ENCODE results near the gene FAM168B. TPM values are rescaled to one million over a fixed set of nuclear protein-coding genes. Genes with fewer than 3 reads are reported as not detected.
"Not testable (repeated sequence)": the region's sequence is repeated elsewhere in the genome, so short reads cannot be mapped to it uniquely, and the experiment has no call there.

The FAM168B gene
- total RNA-seq, 2 experiments from 2014 or later: 83.8 to 85.2 TPM

GRCh38 chr2:131104487-131105155 is 11.4 kb upstream of the FAM168B start:
- ChIA-PET POLR2A (interaction anchor here (0.9 to 3.8 kb wide), 4 partner anchors 8 to 280 kb away, joined by 3 to 15 read pairs (median 4); partner anchors contain the start of gene FAM168B), CTCF (interaction anchor here (0.9 to 1.8 kb wide), 2 partner anchors 11 to 12 kb away, joined by 3 to 11 read pairs; partner anchors contain the start of gene FAM168B)

- CTCF ChIA-PET: no interaction called here
Measured at GRCh38 chr2:131103165-131103564, 9.9 kb upstream of the FAM168B start.

GRCh38 chr2:131094463-131095281 is 1.4 kb upstream of the FAM168B start:
- POLR2A ChIA-PET: interaction anchor here (0.9 to 2.5 kb wide), 2 partner anchors 10 kb away, joined by 5 to 15 read pairs; partner anchors contain the start of gene PLEKHB2
- CTCF ChIA-PET: interaction anchor here (2.5 kb wide), 1 partner anchor 10 kb away, joined by 11 read pairs; the partner anchor contains the start of gene PLEKHB2

More at GRCh38 chr2:131103165-131103564, 9.9 kb upstream of the FAM168B start:
- POLR2A ChIA-PET: interaction anchor here (0.9 to 3.8 kb wide), 2 partner anchors 10 kb away, joined by 3 to 15 read pairs; partner anchors contain the start of gene FAM168B

- ChIA-PET CTCF (interaction anchor here (1.6 to 2.5 kb wide), 2 partner anchors 11 to 61 kb away, joined by 8 to 11 read pairs; partner anchors contain the start of gene PLEKHB2), POLR2A (interaction anchor here (0.6 to 2.5 kb wide), 7 partner anchors 9 to 589 kb away, joined by 3 to 15 read pairs (median 4); partner anchors contain the start of gene PLEKHB2)
Measured at GRCh38 chr2:131093696-131094462, 619 bp upstream of the FAM168B start.

- CTCF ChIA-PET: interaction anchor here (1.6 to 2.5 kb wide), 2 partner anchors 12 to 62 kb away, joined by 8 to 11 read pairs; partner anchors contain the start of gene PLEKHB2
- POLR2A ChIA-PET: interaction anchor here (0.7 to 2.5 kb wide), 2 partner anchors 13 to 51 kb away, joined by 3 to 15 read pairs; partner anchors contain the start of gene PLEKHB2
Measured at GRCh38 chr2:131092458-131093005, 728 bp downstream of the FAM168B start.

- ChIA-PET CTCF (no interaction called here), POLR2A (no interaction called here)
Measured at GRCh38 chr2:131085646-131086045, 7.6 kb downstream of the FAM168B start.

GRCh38 chr2:131081190-131081589 is 12.1 kb downstream of the FAM168B start:
- POLR2A ChIA-PET: no interaction called here
- CTCF ChIA-PET: interaction anchor here (0.9 kb wide), 1 partner anchor 10 kb away, joined by 4 read pairs; no protein-coding TSS in a partner anchor

- POLR2A ChIA-PET, CTCF ChIA-PET: not testable (repeated sequence)
Measured at GRCh38 chr2:131079931-131080330, 13.3 kb downstream of the FAM168B start.

- CTCF ChIA-PET: no interaction called here
Measured at GRCh38 chr2:131077966-131078365, 15.3 kb downstream of the FAM168B start.

GRCh38 chr2:131077182-131077846 is 15.9 kb downstream of the FAM168B start:
- ChIA-PET CTCF (interaction anchor here (1.3 kb wide), 1 partner anchor 16 kb away, joined by 3 read pairs; no protein-coding TSS in a partner anchor), POLR2A (no interaction called here)

More at GRCh38 chr2:131077966-131078365, 15.3 kb downstream of the FAM168B start:
- POLR2A ChIA-PET: no interaction called here

- ChIA-PET CTCF (interaction anchor here (1.3 kb wide), 1 partner anchor 15 kb away, joined by 3 read pairs; no protein-coding TSS in a partner anchor), POLR2A (no interaction called here)
Measured at GRCh38 chr2:131076707-131077106, 16.6 kb downstream of the FAM168B start.

- POLR2A ChIA-PET: not testable (repeated sequence)
- CTCF ChIA-PET: interaction anchor here (1.3 kb wide), 1 partner anchor 14 kb away, joined by 3 read pairs; no protein-coding TSS in a partner anchor
Measured at GRCh38 chr2:131075578-131075977, 17.7 kb downstream of the FAM168B start.

GRCh38 chr2:131068172-131068571 is 25.1 kb downstream of the FAM168B start:
- POLR2A ChIA-PET, CTCF ChIA-PET: not testable (repeated sequence)

- POLR2A ChIA-PET: no interaction called here
- CTCF ChIA-PET: no interaction called here
Measured at GRCh38 chr2:131067465-131068125, 25.7 kb downstream of the FAM168B start.

- ChIA-PET POLR2A (interaction anchor here (0.6 kb wide), 1 partner anchor 20 kb away, joined by 3 read pairs; no protein-coding TSS in a partner anchor), CTCF (no interaction called here)
Measured at GRCh38 chr2:131064589-131065512, 28.4 kb downstream of the FAM168B start.

- ChIA-PET POLR2A (no interaction called here), CTCF (no interaction called here)
Measured at GRCh38 chr2:131063501-131064283, 29.6 kb downstream of the FAM168B start.

Data from activated CD8-positive, alpha-beta memory T cell treated with anti-CD3 and anti-CD28 coated beads for 36 hours (primary cell).